Naive B cell (primary cell): Measurements from ENCODE around the gene NRIP1. TPM values are rescaled to one million over a fixed set of nuclear protein-coding genes. Genes with fewer than 3 reads are reported as not detected.
A peak's percentile ranks its signal among the peaks of the same experiment; 100 is the strongest.

ENCODE experiments used
- ATAC-seq, 2 donors: fragments of 150-1000 bp; cut with Tn5 transposase; 2 replicates each; pipeline ENCODE4 v1.10.0; 2021; ENCODE audit warnings: low read depth in 2 of 2, mild to moderate bottlenecking in 2 of 2, moderate library complexity in 2 of 2
- DNase-seq: peaks from one replicate; pipeline ENCODE4 v3.0.0; 2022
- H3K27ac Mint-ChIP-seq, 6 donors: one replicate each; pipeline ENCODE4 v1.8.0; 2020 to 2022; ENCODE audit warnings: mild to moderate bottlenecking in 6 of 6, mixed read lengths in 6 of 6, moderate library complexity in 5 of 6, inconsistent platforms in 2 of 6
- H3K27me3 Mint-ChIP-seq, 3 donors: one replicate each; pipeline ENCODE4 v1.8.0; 2021 to 2022; ENCODE audit warnings: mixed read lengths in 3 of 3, mild to moderate bottlenecking in 1 of 3
- H3K36me3 Mint-ChIP-seq, 2 donors: one replicate each; pipeline ENCODE4 v1.8.0; 2020 to 2022; ENCODE audit warnings: mixed read lengths in 2 of 2, inconsistent platforms in 1 of 2, mild to moderate bottlenecking in 1 of 2
- H3K4me1 Mint-ChIP-seq, 3 donors: one replicate each; pipeline ENCODE4 v1.8.0; 2020 to 2022; ENCODE audit warnings: mixed read lengths in 3 of 3, inconsistent platforms in 1 of 3, mild to moderate bottlenecking in 1 of 3, moderate library complexity in 1 of 3
- H3K4me3 Mint-ChIP-seq, 8 donors: one replicate each; pipeline ENCODE4 v1.8.0; 2020 to 2022; ENCODE audit warnings: mild to moderate bottlenecking in 8 of 8, mixed read lengths in 8 of 8, moderate library complexity in 8 of 8, inconsistent platforms in 2 of 8
- H3K9me3 Mint-ChIP-seq, 7 donors: one replicate each; pipeline ENCODE4 v1.8.0; 2020 to 2022; ENCODE audit warnings: mixed read lengths in 7 of 7, mild to moderate bottlenecking in 5 of 7, inconsistent platforms in 2 of 7, moderate library complexity in 1 of 7
- polyA plus RNA-seq, 6 donors: library from polyadenylated mRNA; unstranded; fragments of 300-500 nt; fragmentation: Illumina TruSeq; gene quantifications; one replicate each; pipeline ENCODE4 v1.2.3, GENCODE V29; 2021; ENCODE audit warnings: low read depth in 6 of 6

The NRIP1 gene, protein sequence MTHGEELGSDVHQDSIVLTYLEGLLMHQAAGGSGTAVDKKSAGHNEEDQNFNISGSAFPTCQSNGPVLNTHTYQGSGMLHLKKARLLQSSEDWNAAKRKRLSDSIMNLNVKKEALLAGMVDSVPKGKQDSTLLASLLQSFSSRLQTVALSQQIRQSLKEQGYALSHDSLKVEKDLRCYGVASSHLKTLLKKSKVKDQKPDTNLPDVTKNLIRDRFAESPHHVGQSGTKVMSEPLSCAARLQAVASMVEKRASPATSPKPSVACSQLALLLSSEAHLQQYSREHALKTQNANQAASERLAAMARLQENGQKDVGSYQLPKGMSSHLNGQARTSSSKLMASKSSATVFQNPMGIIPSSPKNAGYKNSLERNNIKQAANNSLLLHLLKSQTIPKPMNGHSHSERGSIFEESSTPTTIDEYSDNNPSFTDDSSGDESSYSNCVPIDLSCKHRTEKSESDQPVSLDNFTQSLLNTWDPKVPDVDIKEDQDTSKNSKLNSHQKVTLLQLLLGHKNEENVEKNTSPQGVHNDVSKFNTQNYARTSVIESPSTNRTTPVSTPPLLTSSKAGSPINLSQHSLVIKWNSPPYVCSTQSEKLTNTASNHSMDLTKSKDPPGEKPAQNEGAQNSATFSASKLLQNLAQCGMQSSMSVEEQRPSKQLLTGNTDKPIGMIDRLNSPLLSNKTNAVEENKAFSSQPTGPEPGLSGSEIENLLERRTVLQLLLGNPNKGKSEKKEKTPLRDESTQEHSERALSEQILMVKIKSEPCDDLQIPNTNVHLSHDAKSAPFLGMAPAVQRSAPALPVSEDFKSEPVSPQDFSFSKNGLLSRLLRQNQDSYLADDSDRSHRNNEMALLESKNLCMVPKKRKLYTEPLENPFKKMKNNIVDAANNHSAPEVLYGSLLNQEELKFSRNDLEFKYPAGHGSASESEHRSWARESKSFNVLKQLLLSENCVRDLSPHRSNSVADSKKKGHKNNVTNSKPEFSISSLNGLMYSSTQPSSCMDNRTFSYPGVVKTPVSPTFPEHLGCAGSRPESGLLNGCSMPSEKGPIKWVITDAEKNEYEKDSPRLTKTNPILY (N-terminal part only)
- polyA plus RNA-seq, result 10 to 100 TPM; 43.9 to 73.9 (median 52.2) TPM

DNA sequence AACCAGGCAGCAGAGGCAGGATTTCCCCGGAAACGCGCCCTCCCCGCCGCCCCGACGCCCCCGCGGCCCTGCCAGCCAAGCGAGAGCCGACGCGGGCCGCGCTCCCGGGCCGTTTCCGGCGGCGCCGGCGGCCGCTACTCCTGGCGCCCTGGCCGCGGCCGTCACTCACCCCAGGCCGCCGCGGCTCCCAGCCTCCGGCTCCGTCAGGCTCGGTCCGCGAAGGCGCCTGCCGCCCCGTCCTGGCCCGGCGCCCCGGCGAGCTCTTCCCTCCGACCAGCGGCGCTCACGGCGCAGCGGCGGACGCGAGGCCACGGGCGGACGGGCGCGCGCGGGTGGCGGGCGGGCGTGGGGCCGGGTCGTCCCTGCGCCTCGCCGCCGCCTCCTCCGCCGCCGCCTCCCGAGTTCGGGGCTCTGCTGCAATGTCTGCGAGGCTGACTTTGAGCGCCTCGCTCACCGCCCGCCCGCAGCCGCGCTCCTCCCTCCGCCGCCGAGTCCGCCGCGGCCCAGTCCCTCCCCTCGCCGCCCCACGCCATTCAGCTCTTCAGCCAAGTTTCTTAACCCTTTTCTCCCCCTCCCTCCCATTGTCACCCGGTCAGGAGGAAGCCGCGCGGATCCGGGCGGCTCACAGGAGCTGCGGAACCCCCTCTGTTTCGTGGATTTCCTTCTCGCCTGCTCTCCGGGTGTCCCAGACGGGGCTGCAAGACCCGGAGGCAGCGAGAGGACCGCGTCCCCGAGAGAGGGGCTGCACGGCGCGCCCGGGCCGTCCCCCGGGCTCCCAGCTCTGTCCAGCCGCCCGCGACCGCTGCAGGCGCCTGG lies at the start of gene NRIP1:
TSS of gene NRIP1 (minus strand) at position 425 of the 816 bp plus-strand sequence. CDS start 96,808 bp downstream, outside the sequence.
- no peaks in the 10 kb centered on the region for H3K9me3 Mint-ChIP-seq
- H3K27me3 Mint-ChIP-seq, result peaks cover 0 to 6% (median 0%) of the 10 kb centered on the region in 3 donors
- H3K27ac Mint-ChIP-seq, result peak within 1 kb of the TSS; percentile 98 to 99 (median 99)
- H3K4me1 Mint-ChIP-seq, result peaks cover 41 to 42% (median 41%) of the 10 kb centered on the region in 3 donors
- DNase-seq, result peak; percentile 90
- peak; percentile 78 for ATAC-seq
- H3K36me3 Mint-ChIP-seq, result no peaks in the 10 kb centered on the region
- peak within 1 kb of the TSS; percentile 96 to 100 (median 98) for H3K4me3 Mint-ChIP-seq

DNA sequence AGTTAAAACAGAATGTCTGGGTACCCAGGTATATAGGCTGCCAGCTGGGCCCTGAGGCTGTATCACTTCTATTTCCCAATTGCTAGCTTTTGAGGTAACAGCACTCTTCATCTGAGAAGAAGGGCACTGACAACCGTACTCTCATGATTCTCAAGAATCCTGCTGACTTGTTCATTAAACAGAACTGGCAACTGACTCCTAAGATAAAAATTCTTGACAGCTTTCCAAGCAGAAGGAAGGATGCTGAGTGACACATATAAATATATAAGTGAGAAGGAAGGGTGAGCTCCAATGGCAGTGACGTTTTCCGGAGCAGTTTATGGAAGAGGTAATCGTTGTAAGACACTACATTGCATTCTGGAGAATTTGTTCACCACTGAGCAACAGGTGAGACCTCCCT lies 48.1 kb upstream of the NRIP1 start:
- no peaks in the 10 kb centered on the region for H3K9me3 Mint-ChIP-seq
- no peaks in the 10 kb centered on the region for H3K4me1 Mint-ChIP-seq
- peaks cover 0 to 13% (median 0%) of the 10 kb centered on the region in 3 donors for H3K27me3 Mint-ChIP-seq
- no peaks in the 10 kb centered on the region for H3K36me3 Mint-ChIP-seq
- DNase-seq (no peak), ATAC-seq (no peak)
- H3K27ac Mint-ChIP-seq, result no peak overlapping the region
- H3K4me3 Mint-ChIP-seq, result no peak overlapping the region

DNA sequence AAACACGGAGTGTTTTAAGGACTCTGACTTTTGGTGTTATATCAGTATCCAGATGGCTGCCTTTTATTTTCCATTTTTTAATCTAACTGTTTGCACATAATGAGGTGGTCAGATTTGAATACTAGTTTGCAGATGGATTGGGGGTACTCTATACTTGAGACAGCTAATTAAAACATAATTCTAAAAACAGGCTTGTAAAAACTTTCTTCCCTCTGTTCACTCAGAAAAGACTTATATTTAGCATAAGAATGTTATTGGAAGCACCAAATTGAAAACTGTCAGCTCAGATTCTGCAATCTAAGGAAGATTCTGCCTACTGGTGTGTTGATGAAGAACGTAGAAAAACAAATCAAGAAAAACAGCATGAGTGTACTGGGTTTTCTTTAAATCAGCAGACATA lies 44.0 kb upstream of the NRIP1 start:
- Mint-ChIP-seq H3K4me3 (no peak overlapping the region), H3K9me3 (no peaks in the 10 kb centered on the region), H3K36me3 (no peaks in the 10 kb centered on the region), H3K27me3 (peaks cover 0 to 4% (median 0%) of the 10 kb centered on the region in 3 donors), H3K27ac (no peak overlapping the region), H3K4me1 (no peaks in the 10 kb centered on the region)
- no peak for ATAC-seq
- no peak for DNase-seq

DNA sequence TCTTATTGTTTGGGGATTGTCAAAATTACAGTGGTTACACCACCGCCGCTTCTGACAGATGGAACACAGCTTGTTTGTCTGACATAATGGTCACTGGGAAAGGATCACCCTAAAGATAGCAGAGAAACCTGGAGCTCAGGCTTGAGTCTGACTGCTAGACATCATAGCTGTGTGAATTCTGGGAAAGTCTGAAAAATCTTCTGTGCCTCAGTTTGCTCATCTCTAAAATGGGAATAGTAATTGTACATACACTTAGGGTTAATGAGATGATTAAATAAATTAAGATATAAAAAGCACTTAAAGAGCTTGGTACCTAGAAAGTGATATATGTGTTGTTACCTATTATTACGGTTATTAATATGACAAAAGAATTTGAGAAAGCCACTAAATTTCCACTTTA lies 39.7 kb upstream of the NRIP1 start:
- ATAC-seq, result no peak
- Mint-ChIP-seq H3K27ac (no peak overlapping the region), H3K4me3 (no peak overlapping the region)

DNA sequence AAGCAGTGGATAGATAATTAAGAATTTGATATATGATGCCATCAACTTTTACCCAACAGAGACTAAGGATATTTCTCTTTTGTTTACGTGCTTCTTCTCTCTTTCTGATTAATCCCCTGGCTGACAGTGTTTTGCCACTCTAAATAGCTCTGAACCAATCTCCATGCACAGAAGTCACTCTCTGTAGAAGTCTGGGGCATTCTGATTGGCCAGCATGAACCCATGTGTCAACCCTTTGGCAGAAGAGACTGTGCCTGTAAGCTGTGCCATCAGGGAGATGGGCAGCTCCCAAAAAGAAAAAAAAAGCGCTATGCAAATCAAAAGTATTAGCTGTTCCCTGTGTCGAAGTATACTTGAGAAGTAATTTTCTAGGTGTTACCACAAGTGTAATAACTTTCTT lies 34.1 kb upstream of the NRIP1 start:
- DNase-seq (no peak), ATAC-seq (no peak)
- peak overlapping the region in 1 of 6 donors; percentile 42 for H3K27ac Mint-ChIP-seq
- no peaks in the 10 kb centered on the region for H3K9me3 Mint-ChIP-seq
- H3K27me3 Mint-ChIP-seq, result peaks cover 0 to 4% (median 0%) of the 10 kb centered on the region in 3 donors
- no peaks in the 10 kb centered on the region for H3K4me1 Mint-ChIP-seq
- no peak overlapping the region for H3K4me3 Mint-ChIP-seq
- H3K36me3 Mint-ChIP-seq, result no peaks in the 10 kb centered on the region

More for the DNA sequence above, 39.7 kb upstream of the NRIP1 start:
- H3K27me3 Mint-ChIP-seq, result peaks cover 0 to 7% (median 0%) of the 10 kb centered on the region in 3 donors
- no peak for DNase-seq
- H3K9me3 Mint-ChIP-seq, result no peaks in the 10 kb centered on the region
- H3K4me1 Mint-ChIP-seq, result no peaks in the 10 kb centered on the region
- no peaks in the 10 kb centered on the region for H3K36me3 Mint-ChIP-seq

DNA sequence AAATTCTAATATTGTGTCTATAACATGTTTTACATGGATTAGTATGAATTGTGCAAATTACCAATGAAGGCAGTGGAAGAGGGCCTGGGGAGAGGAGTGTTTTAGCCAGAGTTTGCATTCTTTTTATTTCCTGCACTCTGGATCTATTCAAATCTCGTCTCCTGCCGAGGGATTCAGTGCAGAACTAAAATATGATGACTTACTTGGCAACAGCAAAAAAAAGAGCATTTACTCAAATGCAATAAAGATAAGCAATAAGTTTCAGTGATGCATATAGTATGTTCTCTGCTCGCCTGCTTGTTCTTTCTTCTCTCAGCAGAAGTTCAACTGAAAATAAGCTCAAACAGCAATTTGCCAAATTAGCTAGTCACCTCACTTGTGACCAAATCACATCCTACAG lies 33.4 kb upstream of the NRIP1 start:
- H3K36me3 Mint-ChIP-seq, result no peaks in the 10 kb centered on the region
- H3K4me1 Mint-ChIP-seq, result no peaks in the 10 kb centered on the region
- no peak for DNase-seq
- no peak overlapping the region for H3K27ac Mint-ChIP-seq
- H3K27me3 Mint-ChIP-seq, result peaks cover 0 to 4% (median 0%) of the 10 kb centered on the region in 3 donors
- ATAC-seq, result no peak
- no peaks in the 10 kb centered on the region for H3K9me3 Mint-ChIP-seq
- H3K4me3 Mint-ChIP-seq, result no peak overlapping the region

DNA sequence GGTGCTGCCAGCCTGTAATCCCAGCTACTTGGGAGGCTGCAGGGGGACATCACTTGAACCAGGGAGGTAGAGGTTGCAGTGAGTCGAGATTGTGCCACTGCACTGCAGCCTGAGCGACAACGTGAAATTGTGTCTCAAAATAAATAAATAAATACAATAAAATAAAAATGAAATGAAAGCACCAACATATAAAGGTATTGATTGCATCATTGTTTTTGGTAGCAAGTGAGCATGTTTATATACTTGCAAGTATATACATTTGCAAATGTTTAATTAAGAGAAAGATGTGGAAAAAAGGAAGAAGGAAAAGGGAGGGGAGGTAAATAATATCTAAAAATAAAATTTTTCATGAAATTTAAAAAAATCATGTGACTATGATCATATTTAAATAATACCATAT lies 32.8 kb upstream of the NRIP1 start:
- ATAC-seq, result no peak
- no peaks in the 10 kb centered on the region for H3K36me3 Mint-ChIP-seq
- peaks cover 0 to 4% (median 0%) of the 10 kb centered on the region in 3 donors for H3K27me3 Mint-ChIP-seq

DNA sequence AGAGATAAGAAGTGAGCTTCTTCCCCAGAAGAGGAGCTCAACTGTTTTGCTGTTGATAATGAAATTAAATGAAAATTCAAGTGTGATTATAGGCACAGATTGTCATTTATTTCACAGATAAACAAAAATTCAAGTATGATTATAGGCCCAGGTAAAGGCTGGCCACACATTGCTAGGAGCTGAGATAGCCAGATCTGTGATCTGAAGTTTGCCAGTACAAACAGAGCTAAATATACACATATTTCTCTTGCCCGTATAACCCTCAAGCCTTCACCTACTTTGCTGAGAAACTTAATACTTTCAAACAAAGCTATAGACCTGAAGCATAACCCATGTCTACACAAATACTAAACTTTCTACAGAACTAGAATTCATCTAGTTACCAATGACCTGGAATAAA lies 31.3 kb upstream of the NRIP1 start:
- no peak for DNase-seq
- ATAC-seq, result no peak
- Mint-ChIP-seq H3K9me3 (no peaks in the 10 kb centered on the region), H3K27ac (no peak overlapping the region), H3K27me3 (peaks cover 0 to 4% (median 0%) of the 10 kb centered on the region in 3 donors), H3K4me3 (no peak overlapping the region), H3K4me1 (no peaks in the 10 kb centered on the region), H3K36me3 (no peaks in the 10 kb centered on the region)

More for the DNA sequence above, 32.8 kb upstream of the NRIP1 start:
- no peak for DNase-seq
- no peaks in the 10 kb centered on the region for H3K9me3 Mint-ChIP-seq
- H3K27ac Mint-ChIP-seq, result no peak overlapping the region
- no peaks in the 10 kb centered on the region for H3K4me1 Mint-ChIP-seq
- H3K4me3 Mint-ChIP-seq, result no peak overlapping the region

DNA sequence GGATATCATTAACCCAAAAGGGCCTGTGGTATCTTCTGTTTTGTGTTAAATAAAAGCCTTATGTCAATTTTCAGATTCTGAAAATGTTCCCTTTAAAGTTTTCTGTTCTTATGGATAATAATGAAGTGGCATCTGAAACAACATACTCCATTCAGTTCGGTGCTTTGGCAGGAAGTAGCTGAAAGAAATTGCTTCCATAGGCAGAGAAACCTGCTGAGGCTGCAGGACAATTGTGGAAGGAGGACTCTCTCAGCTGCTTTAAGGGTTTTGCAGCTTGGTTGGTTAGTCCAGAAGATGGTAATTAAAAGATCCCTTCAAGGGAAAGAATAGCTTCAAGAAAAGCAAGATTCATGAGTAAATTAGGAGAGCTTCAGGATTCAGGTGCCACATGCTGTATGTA lies 30.5 kb upstream of the NRIP1 start:
- Mint-ChIP-seq H3K27ac (no peak overlapping the region), H3K36me3 (no peaks in the 10 kb centered on the region), H3K9me3 (no peaks in the 10 kb centered on the region), H3K27me3 (peaks cover 0 to 4% (median 0%) of the 10 kb centered on the region in 3 donors), H3K4me3 (no peak overlapping the region), H3K4me1 (no peaks in the 10 kb centered on the region)
- DNase-seq, result no peak
- ATAC-seq, result no peak

DNA sequence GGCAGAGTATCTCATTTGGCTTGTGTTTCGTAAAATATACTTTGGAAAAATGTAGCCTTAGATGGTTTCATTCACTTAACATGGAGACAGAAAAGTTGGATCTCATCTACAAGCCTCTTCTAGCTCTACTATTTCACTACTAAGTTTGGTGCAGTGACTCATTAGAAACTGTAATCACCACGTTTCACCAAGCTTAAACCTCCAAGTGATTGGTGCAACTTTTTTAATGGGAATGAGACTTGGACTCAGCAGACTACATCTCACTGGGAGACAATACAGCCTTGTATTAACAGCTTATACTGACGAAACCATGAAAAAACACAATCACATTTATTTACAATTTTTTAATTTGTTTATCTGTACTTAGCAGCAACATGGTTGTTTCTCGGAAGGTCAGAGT lies 29.9 kb upstream of the NRIP1 start:
- H3K27me3 Mint-ChIP-seq, result no peaks in the 10 kb centered on the region
- H3K9me3 Mint-ChIP-seq, result no peaks in the 10 kb centered on the region
- DNase-seq, result no peak
- ATAC-seq, result no peak
- H3K4me1 Mint-ChIP-seq, result no peaks in the 10 kb centered on the region
- H3K4me3 Mint-ChIP-seq, result no peak overlapping the region
- no peak overlapping the region for H3K27ac Mint-ChIP-seq
- H3K36me3 Mint-ChIP-seq, result no peaks in the 10 kb centered on the region

DNA sequence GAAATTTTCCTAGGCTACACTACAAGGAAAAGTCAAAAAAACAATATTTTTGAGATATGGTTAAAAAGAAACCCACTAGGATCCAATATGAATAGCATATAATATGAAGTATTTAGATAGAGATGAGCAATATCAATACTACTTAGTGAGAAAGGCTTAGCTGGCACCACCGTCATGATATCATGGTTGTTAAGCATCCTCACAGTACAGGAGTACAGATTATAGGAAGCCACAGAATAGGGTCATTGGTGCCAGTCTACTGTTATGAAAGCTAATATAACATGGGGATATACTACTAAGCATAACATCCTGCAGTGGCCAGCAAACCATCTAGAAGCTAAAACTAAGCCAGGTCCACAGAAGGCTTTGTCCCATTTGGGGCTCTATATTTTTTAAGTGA lies 28.4 kb upstream of the NRIP1 start:
- no peak for ATAC-seq
- Mint-ChIP-seq H3K4me1 (peaks cover 0 to 5% (median 0%) of the 10 kb centered on the region in 3 donors), H3K9me3 (no peaks in the 10 kb centered on the region), H3K27me3 (no peaks in the 10 kb centered on the region), H3K36me3 (no peaks in the 10 kb centered on the region), H3K4me3 (no peak overlapping the region), H3K27ac (no peak overlapping the region)
- DNase-seq, result no peak

DNA sequence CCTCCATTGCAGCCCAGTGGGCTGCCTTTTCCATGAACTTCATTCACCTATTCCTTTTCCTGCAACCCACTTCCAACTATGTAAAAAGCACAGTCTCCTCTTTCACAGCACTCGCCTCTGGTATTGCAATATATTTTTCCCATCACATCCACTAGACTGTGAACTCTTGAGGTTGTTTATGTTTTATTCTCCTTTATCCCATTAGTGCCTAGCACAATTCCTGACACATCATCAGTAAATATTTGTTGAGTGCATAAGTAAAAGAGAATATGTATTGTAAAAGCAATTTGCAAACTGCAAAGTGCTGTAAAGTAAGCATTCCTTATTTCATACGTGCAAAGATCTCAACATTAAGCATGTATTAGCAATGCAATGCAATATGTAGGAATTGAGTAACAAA lies 27.9 kb upstream of the NRIP1 start:
- H3K4me3 Mint-ChIP-seq, result no peak overlapping the region
- H3K9me3 Mint-ChIP-seq, result no peaks in the 10 kb centered on the region

DNA sequence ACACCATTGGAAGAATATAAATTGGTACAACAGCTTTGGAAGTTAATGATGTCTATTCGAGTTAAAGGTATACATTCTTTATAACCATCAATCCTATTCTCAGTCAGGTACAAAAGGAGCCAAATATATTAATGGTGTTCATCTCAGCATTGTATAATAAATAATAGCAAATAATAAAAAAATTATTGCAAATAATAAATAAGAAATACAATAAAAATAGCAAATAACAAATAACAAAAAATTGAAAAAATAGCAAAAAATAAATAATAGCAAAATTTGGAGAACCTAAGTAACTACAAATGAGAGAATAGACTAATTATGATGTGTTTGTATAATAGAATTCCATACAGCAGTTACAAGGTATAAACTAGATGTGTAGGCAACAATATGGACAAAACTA lies 25.6 kb upstream of the NRIP1 start:
- no peak for DNase-seq
- ATAC-seq, result no peak
- H3K27ac Mint-ChIP-seq, result no peak overlapping the region
- H3K4me1 Mint-ChIP-seq, result peaks cover 0 to 5% (median 0%) of the 10 kb centered on the region in 3 donors
- no peak overlapping the region for H3K4me3 Mint-ChIP-seq
- no peaks in the 10 kb centered on the region for H3K9me3 Mint-ChIP-seq
- H3K27me3 Mint-ChIP-seq, result no peaks in the 10 kb centered on the region
- no peaks in the 10 kb centered on the region for H3K36me3 Mint-ChIP-seq

More for the DNA sequence above, 27.9 kb upstream of the NRIP1 start:
- no peak for DNase-seq
- H3K27me3 Mint-ChIP-seq, result no peaks in the 10 kb centered on the region
- no peak overlapping the region for H3K27ac Mint-ChIP-seq
- H3K36me3 Mint-ChIP-seq, result no peaks in the 10 kb centered on the region
- H3K4me1 Mint-ChIP-seq, result peaks cover 0 to 5% (median 0%) of the 10 kb centered on the region in 3 donors
- ATAC-seq, result no peak
